Cerebellar nuclear complex (tissue), 1 donor: Measurements from ENCODE around the gene CD52.

Experiments
- DNase-seq, 2 experiments: peaks; one replicate each; lab custom pipeline; 2025; lab: John Stamatoyannopoulos, UW

Gene CD52, protein sequence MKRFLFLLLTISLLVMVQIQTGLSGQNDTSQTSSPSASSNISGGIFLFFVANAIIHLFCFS

DNA sequence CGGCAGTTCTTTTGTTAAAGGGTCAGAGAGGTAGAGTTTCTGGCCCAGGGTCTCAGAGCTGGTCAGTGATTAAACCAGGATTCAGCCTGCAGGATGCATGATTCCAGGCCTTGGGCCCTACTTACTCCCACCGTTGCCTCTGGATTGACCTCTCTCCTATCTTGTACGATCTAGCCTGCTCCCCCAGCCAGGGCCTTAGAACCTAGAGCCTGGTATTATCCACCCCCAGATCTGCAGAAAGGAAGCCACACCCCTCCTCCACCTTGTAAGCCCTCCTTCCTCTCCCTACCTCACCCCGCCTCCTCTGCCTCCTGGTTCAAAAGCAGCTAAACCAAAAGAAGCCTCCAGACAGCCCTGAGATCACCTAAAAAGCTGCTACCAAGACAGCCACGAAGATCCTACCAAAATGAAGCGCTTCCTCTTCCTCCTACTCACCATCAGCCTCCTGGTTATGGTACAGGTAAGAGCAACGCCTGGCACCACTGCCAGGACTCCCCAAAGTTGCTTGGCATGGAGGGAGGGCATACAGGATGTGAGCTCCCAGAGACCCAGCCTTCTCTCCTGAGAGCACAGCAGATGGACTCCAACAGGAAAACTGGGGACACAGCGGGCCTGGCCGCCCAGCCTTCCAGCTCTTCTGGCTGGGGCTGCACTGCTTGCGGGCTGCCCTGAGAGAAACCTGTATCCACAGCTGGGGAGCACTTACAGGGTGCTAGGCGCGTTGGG is at the start of gene CD52:
Gene CD52, plus strand, starts transcription at position 347 of the 726 bp plus-strand sequence. Its CDS starts 60 bp downstream, at position 407.
- no peak for DNase-seq

DNA sequence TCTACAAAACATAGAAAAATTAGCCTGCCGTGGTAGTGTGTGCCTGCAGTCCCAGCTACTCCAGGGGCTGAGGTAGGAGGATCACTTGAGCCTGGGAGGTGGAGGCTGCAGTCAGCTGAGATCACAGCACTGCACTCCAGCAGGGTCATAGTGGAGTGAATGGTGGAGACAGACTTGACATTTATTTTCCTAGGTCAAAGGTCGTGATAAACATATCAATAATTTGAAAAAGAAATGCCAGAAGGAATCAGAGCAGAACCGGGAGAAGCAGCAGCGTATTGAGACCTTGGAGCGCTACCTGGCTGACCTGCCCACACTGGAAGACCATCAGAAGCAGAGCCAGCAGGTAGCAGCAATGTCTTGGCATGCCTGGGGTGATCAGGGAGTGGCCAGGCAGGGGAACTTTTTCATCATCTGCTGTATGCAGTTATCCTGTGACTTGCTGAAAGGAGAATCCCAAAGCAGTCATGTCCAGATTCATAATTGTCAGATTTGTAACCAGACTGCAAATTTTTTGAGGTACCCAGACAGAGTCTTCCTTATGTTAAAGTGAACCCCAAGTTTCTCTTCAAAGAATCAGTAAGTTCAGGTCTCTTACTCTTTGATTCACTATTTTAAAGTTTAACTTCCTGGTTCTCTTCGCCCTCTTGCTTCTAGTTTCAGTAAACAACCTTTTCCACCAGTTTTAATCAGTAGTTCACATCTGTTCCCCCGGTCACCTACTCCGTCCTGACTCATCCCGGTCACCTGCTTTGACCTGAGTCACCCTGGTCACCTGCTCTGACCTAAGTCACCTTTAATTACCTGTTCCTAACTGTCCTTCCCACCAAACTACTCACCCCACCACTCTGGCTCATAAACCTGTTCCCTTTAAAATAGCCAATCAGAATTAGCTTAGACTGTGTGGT is 49.2 kb upstream of the CD52 start:
- no peak for DNase-seq

DNA sequence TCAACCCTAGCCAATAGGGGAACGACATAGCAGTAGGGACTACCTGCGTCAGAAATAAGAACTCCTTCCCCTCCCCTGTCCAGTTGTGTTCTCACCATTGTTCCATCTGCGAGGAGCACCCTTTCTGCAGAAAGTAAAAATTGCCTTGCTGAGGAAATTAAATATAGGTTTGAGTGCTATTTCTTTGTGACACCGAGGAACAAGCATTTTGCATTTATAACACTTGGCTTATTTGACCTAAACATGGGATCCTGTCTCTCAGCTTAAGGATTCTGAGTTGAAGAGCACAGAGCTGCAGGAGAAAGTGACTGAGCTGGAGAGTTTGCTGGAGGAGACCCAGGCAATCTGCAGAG is 48.6 kb upstream of the CD52 start:
- DNase-seq, result no peak

DNA sequence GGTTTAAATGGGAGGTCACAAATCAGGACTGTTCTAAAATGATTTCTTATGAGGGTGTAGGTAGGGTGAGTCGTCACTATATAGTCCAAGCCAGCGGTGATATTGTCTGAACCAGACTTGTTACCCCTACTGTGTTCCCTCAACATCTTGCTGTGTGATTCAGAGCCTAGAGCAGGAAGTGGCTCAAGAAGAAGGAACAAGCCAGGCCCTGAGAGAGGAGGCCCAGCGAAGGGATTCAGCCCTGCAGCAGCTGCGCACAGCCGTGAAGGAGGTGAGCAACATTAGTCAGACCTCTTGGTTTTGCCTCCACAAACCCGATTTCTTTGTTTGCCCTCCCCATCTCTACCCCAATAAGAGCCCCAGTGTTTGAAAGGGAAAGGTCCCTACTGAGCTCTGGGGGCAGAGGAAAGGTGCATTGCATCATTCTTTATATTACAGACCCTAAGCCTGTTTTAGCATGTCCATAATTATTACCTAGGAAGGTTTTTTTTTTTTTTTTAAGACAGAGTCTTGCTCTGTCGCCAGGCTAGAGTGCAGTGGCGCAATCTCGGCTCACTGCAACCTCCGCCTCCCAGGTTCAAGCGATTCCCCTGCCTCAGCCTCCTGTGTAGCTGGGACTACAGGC is 42.8 kb upstream of the CD52 start:
- DNase-seq, result no peak

DNA sequence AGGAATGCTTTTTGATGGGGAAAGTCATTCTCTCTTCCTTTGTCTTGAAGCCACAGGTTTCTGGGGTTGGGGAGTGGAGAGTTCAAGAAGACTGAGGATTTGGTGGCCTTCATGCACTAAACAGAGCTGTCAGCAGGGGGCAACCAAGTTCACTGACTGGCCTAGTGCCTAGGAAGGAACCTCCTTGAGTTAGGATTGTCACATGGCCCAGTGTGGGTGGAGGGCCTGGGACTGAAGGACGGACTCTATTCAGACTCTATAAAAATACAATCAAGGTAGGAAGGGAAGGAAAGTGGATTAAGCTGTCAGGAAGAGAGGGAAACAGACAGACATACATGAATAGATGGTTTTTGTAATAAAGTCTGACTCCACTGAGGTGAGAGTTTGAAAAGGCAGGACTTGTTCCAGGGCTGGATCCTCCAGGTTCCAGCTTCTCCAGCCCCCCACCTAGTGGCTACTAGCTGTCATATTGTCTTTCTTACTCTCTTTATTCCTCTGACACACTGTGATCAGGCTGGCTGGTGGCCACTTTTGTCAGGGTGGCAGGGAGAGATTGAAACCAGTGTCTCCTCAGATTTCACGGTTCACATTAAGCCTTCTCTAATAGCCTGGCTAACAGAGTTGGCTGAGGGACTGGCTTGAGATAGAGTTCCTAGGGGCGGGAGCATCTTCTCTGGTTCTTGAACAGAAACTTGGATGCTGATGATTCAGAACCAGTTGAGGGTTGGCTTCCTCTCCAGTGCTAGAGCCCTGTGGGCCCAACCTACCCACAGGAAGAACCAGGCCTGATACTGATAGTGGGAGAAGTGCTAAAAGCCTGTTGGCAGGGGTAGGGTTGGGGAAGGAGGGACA is 42.0 kb upstream of the CD52 start:
- DNase-seq, result no peak

DNA sequence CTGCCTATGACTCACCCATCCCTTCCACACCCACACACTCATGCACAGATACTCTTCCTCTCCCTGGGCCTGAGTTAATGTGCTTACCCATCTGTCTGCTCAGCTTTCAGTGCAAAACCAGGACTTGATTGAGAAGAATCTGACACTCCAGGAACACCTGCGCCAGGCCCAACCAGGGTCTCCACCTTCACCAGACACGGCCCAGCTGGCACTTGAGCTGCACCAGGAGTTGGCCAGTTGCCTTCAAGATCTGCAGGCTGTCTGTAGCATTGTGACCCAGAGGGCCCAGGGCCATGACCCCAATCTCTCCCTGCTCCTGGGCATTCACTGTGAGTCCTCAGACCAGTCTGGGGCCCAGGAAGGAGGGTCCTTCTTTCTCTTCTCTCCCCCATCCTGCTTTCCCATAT is 41.3 kb upstream of the CD52 start:
- DNase-seq, result no peak

DNA sequence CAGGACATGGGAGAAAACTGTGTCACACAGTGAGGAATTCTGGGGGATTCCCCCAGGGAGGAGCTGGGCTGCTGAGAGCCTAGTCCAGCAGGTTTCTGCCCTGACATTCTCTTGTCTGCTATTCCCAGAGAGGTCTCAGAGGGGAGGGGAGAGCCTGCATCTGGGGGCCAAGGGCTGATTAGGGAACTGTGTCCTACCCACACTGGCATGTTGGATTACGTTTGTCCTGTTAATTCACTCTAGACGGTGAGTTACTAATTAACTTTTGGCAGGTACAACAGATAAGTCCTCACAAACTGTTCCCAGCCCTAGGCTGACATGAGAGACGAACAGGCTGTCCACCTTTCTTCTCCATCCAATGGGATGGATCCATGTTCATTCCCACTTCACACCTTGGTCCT is 40.5 kb upstream of the CD52 start:
- DNase-seq, result no peak

DNA sequence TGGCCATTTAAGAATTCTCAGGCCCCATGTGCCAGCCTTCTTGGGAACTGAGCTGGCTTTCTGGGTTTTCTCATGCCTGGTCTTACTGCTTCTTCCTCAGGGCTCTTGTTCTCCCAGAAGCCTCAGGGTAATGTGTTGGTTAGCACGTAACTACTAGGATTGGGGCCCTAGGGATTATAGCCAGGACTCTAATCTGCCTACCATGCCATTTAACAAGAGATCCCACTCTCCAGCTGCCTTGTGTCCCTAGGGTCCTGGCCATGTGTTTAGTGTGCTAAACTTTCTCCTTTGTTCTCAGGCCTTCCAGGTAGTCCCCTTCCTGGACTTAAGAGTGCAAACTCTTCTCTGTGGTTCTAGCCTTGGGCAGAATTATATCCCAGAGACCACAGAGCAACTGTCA is 40.0 kb upstream of the CD52 start:
- no peak for DNase-seq

DNA sequence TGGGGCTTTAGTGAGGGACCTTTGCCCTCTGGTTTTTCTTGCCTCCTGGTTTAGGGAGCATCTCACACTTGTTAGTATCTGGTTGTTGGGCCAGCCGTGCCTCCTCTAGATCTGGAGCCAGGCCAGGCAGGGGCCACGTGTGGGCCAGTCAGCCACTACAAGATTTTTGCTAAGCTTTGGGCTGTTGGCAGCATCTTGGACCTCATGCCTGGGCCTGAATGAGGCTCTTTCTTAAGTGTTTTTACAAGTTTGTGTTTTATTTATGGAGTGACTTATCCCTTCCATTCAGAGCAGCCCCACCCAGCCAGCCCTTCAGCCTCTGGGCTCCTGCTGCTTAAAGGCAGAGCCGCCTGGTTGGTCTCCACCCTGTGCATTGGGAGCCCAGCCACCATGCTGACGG is 39.5 kb upstream of the CD52 start:
- no peak for DNase-seq

DNA sequence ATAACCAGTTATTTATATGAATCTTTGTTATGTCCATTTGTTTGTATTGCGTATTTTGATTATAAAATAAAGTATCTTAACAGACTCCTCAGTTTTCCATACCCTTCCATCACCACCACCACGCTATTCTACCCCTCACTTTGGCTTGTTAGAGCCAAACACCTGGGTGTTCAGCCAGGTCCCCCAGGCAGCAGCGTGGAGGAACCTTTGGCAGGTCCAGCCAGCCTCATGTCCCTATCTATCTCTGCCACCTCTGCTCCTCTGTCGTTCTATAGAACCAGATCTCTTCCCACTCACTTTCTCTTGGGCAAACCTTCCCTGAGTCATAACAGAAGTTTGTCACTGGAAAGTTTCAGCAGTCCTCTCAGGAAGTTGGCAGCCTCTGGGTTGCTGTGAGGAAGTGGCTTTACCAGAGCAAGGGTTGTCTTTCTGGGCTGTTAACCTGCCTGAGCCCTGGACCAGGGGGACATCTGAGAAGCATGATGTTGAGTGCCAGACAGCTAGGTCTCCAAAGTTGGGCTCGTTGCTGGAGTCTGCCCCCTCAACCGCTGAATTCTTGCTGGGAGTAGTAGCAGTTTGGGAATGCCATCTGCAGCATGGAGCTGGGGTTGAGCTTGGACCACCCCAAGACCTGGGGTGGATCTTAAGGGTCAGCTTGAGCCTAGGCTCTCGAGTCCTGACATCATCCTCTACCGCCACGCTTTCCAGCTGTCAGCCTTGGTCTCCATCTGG is 38.9 kb upstream of the CD52 start:
- no peak for DNase-seq

DNA sequence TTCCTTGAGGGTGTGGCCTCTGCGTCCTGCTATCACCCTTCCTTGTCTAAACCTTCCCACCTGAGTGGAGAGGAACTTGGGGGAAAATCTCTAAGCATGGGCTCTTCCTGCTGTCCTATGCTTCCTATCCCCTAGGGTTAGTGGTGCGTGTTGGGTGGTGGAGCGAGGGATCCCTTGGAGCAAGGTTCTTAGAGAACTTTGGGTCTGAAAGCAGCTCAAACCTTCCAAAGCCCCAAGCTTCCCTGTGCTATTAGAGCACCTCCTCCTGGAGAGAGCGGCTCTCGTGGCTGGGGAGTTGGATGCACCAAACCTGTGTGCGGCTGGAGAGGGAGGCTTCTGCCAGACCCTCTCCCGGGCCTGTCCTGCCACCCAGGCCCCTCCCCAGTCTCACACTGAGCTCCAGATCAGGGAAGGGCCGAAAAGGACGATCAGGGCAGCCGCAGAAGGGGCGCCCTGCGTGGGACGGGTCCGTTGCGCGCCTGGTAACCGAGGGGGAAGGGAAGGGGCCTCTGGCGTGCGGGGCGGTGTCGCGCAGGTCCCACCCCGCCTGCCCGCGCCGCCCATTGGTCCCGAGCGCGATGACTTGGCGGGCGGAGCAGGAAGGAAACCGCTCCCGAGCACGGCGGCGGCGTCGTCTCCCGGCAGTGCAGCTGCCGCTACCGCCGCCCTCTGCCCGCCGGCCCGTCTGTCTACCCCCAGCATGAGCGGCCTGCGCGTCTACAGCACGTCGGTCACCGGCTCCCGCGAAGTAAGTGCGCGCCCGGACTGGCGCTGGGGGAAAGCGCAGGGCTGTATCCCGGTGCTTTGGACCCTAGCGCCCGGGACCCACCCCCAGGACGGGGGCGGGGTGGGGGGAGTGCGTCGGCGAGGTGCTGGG is 38.1 kb upstream of the CD52 start, which contains the start of gene SH3BGRL3:
Gene SH3BGRL3, plus strand, starts transcription at position 631 of the 877 bp plus-strand sequence. Its CDS starts 70 bp downstream, at position 701.
- peak in 1 of 2 experiments; percentile 47 for DNase-seq

DNA sequence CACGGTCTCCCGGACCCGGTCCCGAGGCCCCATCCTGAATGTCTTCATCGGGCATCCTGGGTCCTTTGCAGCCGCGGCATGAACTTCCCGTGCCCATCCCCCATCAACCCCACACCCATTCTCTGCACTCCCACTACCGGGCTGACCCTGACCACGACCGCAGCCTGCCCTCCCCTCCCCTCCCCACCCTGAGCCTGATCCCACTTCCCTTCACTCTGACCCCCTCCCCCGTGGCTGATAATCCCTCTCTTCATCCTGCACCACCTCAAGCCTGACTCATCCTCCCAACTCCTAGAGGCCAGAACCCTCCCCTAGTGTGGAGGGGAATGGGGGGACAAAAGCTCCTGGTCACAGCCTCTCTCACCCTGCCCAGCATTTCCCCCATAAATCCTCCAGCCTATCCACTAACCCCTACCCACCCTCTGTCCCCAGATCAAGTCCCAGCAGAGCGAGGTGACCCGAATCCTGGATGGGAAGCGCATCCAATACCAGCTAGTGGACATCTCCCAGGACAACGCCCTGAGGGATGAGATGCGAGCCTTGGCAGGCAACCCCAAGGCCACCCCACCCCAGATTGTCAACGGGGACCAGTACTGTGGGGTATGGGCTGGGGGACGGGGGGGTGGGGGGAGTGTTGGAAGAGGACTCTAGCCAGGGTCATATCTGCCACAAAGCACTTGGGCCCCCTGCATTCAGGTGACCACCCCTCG is 37.3 kb upstream of the CD52 start:
- no peak for DNase-seq

DNA sequence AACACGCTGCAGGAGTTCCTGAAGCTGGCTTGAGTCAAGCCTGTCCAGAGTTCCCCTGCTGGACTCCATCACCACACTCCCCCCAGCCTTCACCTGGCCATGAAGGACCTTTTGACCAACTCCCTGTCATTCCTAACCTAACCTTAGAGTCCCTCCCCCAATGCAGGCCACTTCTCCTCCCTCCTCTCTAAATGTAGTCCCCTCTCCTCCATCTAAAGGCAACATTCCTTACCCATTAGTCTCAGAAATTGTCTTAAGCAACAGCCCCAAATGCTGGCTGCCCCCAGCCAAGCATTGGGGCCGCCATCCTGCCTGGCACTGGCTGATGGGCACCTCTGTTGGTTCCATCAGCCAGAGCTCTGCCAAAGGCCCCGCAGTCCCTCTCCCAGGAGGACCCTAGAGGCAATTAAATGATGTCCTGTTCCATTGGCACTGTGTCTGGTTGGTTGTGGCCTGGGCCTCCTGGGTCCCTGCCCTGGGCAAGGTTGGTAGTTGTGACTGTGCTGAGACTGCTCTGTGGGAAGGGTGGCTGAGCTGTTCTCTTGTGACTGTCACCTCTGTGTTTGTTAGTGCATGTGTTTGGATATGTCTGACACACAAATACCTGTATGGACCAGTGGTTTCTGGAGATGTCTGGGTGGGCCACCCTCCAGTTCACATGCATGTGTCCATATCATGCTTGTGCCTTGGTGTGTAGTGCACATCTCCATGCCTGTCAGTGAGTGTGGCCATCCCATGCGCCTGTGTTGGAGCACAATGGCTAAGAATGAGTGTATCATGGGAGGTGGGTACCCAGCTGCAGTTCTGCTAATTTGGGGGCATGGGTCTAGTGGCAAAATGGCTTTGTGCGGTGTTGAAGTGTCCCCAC is 36.4 kb upstream of the CD52 start:
- no peak for DNase-seq

DNA sequence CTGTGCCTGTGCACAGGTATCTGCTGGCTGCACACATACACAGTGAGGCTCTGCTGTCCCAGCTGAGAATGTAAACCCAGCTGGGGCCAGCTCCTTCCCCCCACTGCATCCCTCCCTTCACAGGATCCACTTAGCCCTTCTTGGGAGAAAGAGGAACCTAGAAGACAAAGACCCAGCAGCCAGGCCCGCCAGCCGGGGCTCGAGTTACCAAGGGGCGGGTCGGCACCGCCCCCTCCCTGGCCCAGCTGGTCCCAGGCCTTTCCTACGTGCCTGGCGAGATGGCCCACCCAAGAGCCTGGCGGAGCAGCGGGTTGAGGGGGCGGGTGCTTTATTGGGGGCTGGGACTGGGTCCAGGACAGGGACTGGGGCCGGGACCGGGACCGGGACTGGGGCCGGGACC is 35.8 kb upstream of the CD52 start:
- DNase-seq, result no peak

DNA sequence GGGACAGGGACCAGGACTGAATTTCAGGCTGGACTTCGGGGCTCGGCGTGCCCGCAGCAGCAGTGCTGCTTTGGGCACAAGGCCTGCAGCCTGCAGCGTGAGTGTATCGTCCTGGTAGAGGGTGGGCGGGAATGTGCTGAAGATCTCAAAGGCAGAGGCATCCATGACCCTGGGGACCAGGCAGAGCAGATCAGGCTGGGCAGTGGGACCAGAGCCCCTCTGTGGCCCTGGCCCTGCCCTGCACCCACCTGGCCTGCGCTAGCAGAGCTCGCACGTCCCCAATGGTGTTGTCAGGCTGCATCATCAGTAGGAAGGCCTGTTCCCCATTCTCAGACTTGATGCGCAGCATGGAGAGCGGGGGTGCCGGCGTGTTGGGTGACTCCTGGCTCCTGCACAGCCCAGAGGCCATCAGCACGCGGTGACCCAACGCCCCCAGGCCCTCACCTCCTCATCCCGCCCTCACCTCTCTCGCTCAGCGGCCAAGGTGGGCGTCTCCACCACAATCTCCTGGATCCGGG is 35.3 kb upstream of the CD52 start:
- DNase-seq, result no peak

DNA sequence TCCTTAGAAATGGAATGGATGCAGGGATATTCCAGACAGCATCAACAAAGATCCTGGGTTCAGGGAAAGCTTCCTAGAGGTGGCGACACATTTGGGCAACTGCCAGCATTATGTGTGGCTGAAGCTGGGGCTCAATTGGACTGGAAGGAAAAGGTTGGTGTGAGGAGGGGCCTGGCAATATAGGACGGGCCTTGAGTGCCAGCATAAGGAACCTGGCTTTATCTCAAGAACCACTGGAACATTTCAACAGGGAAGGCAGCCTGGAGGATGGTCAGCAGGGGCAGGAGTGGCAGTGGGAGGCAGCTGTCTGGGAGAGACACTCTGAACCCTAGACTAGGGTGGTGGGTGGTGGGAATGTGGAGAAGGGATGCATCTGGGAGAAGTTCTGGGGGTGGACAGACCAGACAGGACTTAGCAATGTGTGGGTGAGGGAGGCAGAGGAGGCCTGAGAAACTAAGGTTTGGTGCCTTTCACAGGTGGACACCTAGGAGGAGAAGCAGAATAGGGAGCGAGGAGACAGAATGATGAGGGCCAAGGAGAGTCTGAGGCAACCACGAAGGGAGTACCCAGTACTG is 34.4 kb upstream of the CD52 start:
- DNase-seq, result no peak

DNA sequence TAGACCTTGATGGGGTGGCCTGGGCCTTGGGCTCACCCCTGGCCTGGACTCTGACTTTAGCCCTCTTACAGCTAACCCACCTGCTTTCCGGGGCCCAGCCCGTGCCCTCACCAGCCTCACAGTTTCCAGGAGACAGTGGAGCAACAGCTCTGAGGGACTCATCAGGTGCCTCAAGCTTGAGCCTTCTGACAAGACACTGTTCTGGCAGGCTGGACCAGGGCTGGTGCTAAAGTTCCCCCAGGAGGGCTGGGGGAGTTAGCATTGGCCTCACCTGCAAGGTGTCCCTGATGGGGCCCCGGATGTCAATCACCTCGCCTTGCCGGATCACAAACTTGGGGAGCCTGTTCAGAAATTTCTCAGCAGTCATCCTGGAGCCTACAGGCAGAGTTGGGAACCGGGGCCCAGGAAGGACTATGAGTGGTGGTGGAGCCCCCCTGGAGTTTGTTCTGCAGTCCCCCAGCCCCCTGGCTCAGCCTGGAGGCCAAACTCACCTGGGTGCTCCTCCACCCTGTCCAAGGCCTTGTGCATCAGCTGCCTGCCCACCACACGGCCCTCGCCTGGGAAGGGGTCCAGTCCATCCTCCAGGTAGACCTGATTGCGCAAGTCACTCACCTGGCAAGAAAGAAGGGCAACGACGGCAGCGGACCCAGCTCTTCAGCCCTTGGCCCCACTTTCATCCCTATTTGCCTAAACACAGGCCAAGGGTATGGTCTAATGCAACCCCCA is 33.7 kb upstream of the CD52 start:
- no peak for DNase-seq
